Measurements from ENCODE around the gene KRTAP2-2. TPM values are rescaled to one million over a fixed set of nuclear protein-coding genes. Genes with fewer than 3 reads are reported as not detected.
"Not testable (repeated sequence)": the region's sequence is repeated elsewhere in the genome, so short reads cannot be mapped to it uniquely, and the experiment has no call there.

The KRTAP2-2 gene
- total RNA-seq, 1 donor from 2014 or later = not detected

DNA sequence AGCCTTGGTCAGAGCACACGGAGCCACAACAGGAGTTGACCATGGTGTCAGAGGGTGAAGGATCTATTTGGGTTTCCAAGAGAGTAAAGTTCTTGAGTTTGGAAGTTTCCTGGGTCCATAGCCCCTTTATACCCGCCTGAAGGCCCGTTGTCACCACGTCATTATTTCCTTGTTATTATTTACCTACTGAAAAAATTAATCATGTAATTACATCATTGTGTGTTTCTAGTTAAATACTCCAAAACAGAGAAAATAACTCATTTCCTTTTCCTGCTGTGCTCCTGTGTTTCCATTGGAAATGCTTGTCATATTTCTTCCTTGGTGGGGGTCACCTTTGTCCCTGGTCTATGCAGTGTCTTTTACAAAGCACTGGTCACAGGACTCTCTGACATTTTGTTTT, 43.0 kb upstream of the KRTAP2-2 start, which contains the start of gene KRTAP4-8:
Gene KRTAP4-8 (minus strand): TSS at position 101 of the 400 bp plus-strand sequence. CDS start 58 bp downstream, at position 43.
- Mint-ChIP-seq H3K27me3 (ENCODE audit: unreplicated experiment) (no peaks in the 10 kb centered on the region), H3K4me1 (ENCODE audit: low read depth, unreplicated experiment) (no peaks in the 10 kb centered on the region), H3K27ac (ENCODE audit: unreplicated experiment) (no peak within 1 kb of the TSS), H3K9me3 (ENCODE audit: unreplicated experiment) (peaks cover 18% of the 10 kb centered on the region), H3K4me3 (ENCODE audit: unreplicated experiment) (no peak within 1 kb of the TSS), H3K36me3 (ENCODE audit: unreplicated experiment) (peaks cover 12% of the 10 kb centered on the region)
- no peak for DNase-seq
- no peak for TF ChIP-seq CTCF (IDR thresholded peaks at IDR 0.05; ENCODE audit: partially characterized antibody, unreplicated experiment)

DNA sequence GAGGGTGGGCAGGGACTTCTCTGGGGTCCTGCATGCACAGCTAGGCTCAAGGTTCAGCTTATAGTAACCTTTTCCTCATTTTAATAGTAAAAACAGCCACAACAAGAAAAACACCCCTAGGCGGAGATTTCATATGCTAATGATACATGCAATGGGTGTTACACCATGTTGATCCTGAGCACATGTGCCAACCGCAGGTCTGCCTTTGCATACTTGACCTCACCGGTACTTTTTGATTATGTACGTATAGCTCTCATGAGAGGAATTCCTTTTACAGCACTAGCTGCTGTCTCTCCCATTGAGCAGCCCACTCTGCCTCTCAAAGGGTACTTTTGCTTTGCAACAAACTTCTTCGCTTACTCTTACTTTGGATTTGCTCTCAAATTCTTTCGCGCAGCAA, 41.0 kb upstream of the KRTAP2-2 start:
- TF ChIP-seq CTCF (IDR thresholded peaks at IDR 0.05; ENCODE audit: partially characterized antibody, unreplicated experiment) = no peak
- peaks cover 12% of the 10 kb centered on the region for H3K9me3 Mint-ChIP-seq (ENCODE audit: unreplicated experiment)
- no peak overlapping the region for H3K4me3 Mint-ChIP-seq (ENCODE audit: unreplicated experiment)
- peaks cover 11% of the 10 kb centered on the region for H3K36me3 Mint-ChIP-seq (ENCODE audit: unreplicated experiment)
- H3K27me3 Mint-ChIP-seq (ENCODE audit: unreplicated experiment) = no peaks in the 10 kb centered on the region
- no peak overlapping the region for H3K27ac Mint-ChIP-seq (ENCODE audit: unreplicated experiment)
- no peaks in the 10 kb centered on the region for H3K4me1 Mint-ChIP-seq (ENCODE audit: low read depth, unreplicated experiment)
- no peak for DNase-seq

DNA sequence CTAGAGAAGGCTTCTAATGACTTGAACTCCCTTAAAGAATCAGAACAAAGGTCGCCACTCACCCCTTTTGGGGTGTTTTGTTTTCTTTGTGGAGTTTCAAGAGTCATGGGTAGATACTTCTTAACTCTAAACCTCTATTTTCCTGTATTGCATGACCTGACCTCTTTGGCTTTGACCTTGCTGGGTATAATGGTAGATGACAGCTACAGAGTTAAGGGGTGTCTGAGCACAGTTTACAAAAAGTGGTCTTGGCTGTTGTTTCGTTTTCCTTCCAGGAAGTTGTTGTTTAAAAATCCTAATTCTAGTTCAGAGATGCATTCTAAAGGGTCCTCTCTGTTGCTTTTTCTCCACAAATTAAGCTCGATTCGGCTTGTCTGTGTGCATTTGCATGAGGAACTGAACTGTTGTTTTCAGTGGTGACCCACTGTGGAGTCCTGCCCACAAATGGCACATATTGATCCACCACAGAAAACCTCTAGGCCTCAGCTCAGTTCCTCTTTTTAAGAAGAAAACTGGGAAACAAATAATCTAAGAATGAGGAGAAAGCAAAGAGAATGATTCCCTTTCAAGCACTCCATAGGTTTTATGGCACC, 33.8 kb upstream of the KRTAP2-2 start:
- not testable (repeated sequence) for DNase-seq; H3K27me3 Mint-ChIP-seq (ENCODE audit: unreplicated experiment); H3K9me3 Mint-ChIP-seq (ENCODE audit: unreplicated experiment); H3K27ac Mint-ChIP-seq (ENCODE audit: unreplicated experiment); H3K4me3 Mint-ChIP-seq (ENCODE audit: unreplicated experiment); H3K4me1 Mint-ChIP-seq (ENCODE audit: low read depth, unreplicated experiment)
- H3K36me3 Mint-ChIP-seq (ENCODE audit: unreplicated experiment) = peaks cover 11% of the 10 kb centered on the region

DNA sequence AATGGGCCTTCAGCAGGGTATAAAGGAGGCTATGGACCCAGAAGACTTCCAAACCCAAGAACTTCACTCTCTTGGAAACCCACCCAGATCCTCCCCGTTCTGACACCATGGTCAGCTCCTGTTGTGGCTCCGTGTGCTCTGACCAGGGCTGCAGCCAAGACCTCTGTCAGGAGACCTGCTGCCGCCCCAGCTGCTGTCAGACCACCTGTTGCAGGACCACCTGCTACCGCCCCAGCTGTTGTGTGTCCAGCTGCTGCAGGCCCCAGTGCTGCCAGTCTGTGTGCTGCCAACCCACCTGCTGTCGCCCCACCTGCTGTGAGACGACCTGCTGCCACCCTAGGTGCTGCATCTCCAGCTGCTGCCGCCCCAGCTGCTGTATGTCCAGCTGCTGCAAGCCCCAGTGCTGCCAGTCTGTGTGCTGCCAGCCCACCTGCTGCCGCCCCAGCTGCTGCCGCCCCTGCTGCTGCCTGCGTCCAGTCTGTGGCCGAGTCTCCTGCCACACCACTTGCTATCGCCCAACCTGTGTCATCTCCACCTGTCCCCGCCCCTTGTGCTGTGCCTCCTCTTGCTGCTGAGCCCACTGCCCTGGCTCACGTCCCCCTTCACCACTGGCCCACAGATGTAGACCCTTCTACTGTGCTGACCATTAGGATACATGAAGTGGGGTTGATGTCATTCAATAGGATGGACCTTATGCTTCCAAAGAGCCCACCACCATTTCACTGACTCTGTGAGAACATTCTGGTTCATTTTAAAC, 29.2 kb upstream of the KRTAP2-2 start, which contains the start of gene KRTAP4-7:
Gene KRTAP4-7 (plus strand): TSS at position 51 of the 757 bp plus-strand sequence. CDS start 57 bp downstream, at position 108.
- H3K4me1 Mint-ChIP-seq (ENCODE audit: low read depth, unreplicated experiment); H3K36me3 Mint-ChIP-seq (ENCODE audit: unreplicated experiment); DNase-seq; H3K9me3 Mint-ChIP-seq (ENCODE audit: unreplicated experiment); H3K27me3 Mint-ChIP-seq (ENCODE audit: unreplicated experiment); H3K27ac Mint-ChIP-seq (ENCODE audit: unreplicated experiment); H3K4me3 Mint-ChIP-seq (ENCODE audit: unreplicated experiment): not testable (repeated sequence)

DNA sequence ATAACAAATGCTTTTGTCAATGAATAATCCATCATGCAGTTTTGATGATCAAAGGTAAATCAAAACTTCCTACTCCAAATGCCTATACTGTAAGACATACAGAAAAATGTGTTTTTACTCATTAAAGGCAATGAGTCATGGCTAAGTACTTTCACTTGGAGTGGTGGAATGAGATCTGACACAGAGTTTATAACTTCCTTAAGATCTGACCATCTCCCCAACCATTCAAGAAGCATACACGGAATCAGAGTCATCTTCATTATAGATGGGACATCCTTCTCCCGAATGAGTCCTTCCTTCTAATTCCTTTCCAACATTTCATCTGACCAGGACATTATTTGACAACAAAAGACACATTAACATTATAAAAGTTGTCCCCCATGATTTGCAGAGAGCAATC, 28.4 kb upstream of the KRTAP2-2 start:
- not testable (repeated sequence) for H3K27ac Mint-ChIP-seq (ENCODE audit: unreplicated experiment); H3K9me3 Mint-ChIP-seq (ENCODE audit: unreplicated experiment); DNase-seq; H3K4me1 Mint-ChIP-seq (ENCODE audit: low read depth, unreplicated experiment); H3K27me3 Mint-ChIP-seq (ENCODE audit: unreplicated experiment); H3K4me3 Mint-ChIP-seq (ENCODE audit: unreplicated experiment); H3K36me3 Mint-ChIP-seq (ENCODE audit: unreplicated experiment)

- H3K9me3 Mint-ChIP-seq (ENCODE audit: unreplicated experiment) = peaks cover 7% of the 10 kb centered on the region
- H3K27me3 Mint-ChIP-seq (ENCODE audit: unreplicated experiment) = no peaks in the 10 kb centered on the region
- H3K27ac Mint-ChIP-seq (ENCODE audit: unreplicated experiment) = no peak overlapping the region
- no peak for DNase-seq
- TF ChIP-seq CTCF (IDR thresholded peaks at IDR 0.05; ENCODE audit: partially characterized antibody, unreplicated experiment) = no peak
- H3K4me3 Mint-ChIP-seq (ENCODE audit: unreplicated experiment) = no peak overlapping the region
- no peaks in the 10 kb centered on the region for H3K4me1 Mint-ChIP-seq (ENCODE audit: low read depth, unreplicated experiment)
- H3K36me3 Mint-ChIP-seq (ENCODE audit: unreplicated experiment) = peaks cover 6% of the 10 kb centered on the region
These were observed 27.6 kb upstream of the KRTAP2-2 start for GRCh38 chr17:41082626-41083025.

All from glutamatergic neuron (in vitro differentiated cells).